Motor neuron (in vitro differentiated cells): ENCODE measurements around the gene FOXN3. TPM values are rescaled to one million over a fixed set of nuclear protein-coding genes. Genes with fewer than 3 reads are reported as not detected.

ENCODE experiments used
- ATAC-seq, 8 experiments: fragments of 200-7000 bp; cut with Tn5 transposase; replicated peaks in 6 of 8; 2 replicates each; pipeline ENCODE4 v1.8.0; 2021; ENCODE audit warnings: mild to moderate bottlenecking in 8 of 8, moderate library complexity in 8 of 8
- H3K27ac ChIP-seq, 2 donors: fragments of 250-450 bp; sonication (Bioruptor Pico); 2 replicates each; pipeline ENCODE4 v1.9.0; 2021; ENCODE audit warnings: antibody characterized with exemption in 2 of 2, mild to moderate bottlenecking in 2 of 2, moderate library complexity in 1 of 2
- H3K4me1 ChIP-seq, 2 donors: fragments of 250-450 bp; sonication (Bioruptor Pico); replicated peaks in 1 of 2; 2 replicates each; pipeline ENCODE4 v1.6.1; 2021; ENCODE audit warnings: antibody characterized with exemption in 2 of 2, mild to moderate bottlenecking in 2 of 2, moderate library complexity in 1 of 2
- H3K4me3 ChIP-seq, 5 donors: fragments of 250-450 bp; sonication (Bioruptor Pico); 2 replicates each; pipeline ENCODE4 v1.9.0; 2021; ENCODE audit warnings: antibody characterized with exemption in 5 of 5, mild to moderate bottlenecking in 5 of 5, moderate library complexity in 4 of 5
- WGBS, 10 experiments: fragments of 450-650 bp; shearing (Covaris generic); methylation state at CpG; one replicate each; pipeline ENCODE4 v1.0.0; 2022; 5-methylcytosine and 5-hydroxymethylcytosine counted together
- in situ Hi-C, 9 experiments: fragments of 400-800 bp; cut with MboI; loops; one replicate each; pipeline ENCODE4 v1.15.0; 2021; ENCODE audit warnings: low sequenced_read_pairs in 9 of 9, low pct_unique_long_range_greater_than_20kb in 2 of 9; ENCODE audit not compliant: unreplicated experiment in 9 of 9
- total RNA-seq, 8 experiments: library from RNA; unstranded; fragments of 300-600 nt; gene quantifications; 2 replicates each; pipeline versions ENCODE4 v1.2.3 to v1.2.4, GENCODE V29; 2022

The FOXN3 gene
- total RNA-seq, 8 experiments from 2014 or later: 20.2 to 75.8 (median 26.8) TPM

- Histone ChIP-seq H3K27ac (no peak overlapping the region), H3K4me3 (no peak overlapping the region), H3K4me1 (peaks cover 3 to 4% of the 10 kb centered on the region in 2 donors)
- in situ Hi-C loops: no loop called here
- WGBS, 10 experiments: 50 to 100% (median 70%) methylated on average over 1 to 12 of the region's 12 CpGs; no CpG with 5 or more reads in 1 of the 10 experiments
- peak in 5 of 8 experiments; percentile 81 to 91 (median 87) for ATAC-seq
These were observed 218.3 kb downstream of the FOXN3 start for GRCh38 chr14:89198544-89199329.

- no peak for ATAC-seq
- Histone ChIP-seq H3K27ac (no peak overlapping the region), H3K4me3 (no peak overlapping the region), H3K4me1 (peaks cover 3 to 4% of the 10 kb centered on the region in 2 donors)
- in situ Hi-C loops: no loop called here
- 67 to 100% (median 95%) methylated on average over 2 to 4 of the region's 4 CpGs; no CpG with 5 or more reads in 5 of the 10 experiments for WGBS, 10 experiments
These were observed 219.4 kb downstream of the FOXN3 start for GRCh38 chr14:89197623-89198022.

GRCh38 chr14:89196545-89196944 is 220.5 kb downstream of the FOXN3 start:
- in situ Hi-C loops: no loop called here
- peaks cover 5 to 6% of the 10 kb centered on the region in 2 donors for H3K4me1 ChIP-seq
- WGBS, 10 experiments: 72 to 100% (median 100%) methylated on average over 1 to 3 of the region's 3 CpGs; no CpG with 5 or more reads in 3 of the 10 experiments
- ATAC-seq: no peak
- no peak overlapping the region for H3K4me3 ChIP-seq
- no peak overlapping the region for H3K27ac ChIP-seq

DNA sequence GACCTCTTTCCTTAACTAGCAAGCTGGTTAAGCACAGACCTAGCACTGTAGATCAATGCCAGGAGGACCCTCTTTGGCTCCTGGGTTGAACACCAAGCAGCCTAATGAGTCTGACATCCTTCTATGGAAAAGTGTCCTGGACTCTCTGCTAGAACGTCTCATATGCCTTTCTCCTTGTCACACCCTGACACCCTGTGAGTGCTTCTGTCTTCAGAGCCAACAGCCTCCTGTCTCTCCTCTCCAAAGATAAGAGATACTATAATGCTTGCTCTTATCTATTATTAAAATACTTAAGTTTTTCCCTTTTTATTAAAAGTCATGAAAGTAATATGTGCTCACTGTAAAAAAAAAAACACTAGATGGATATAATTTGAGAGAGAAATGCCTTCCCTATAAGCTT is 222.7 kb downstream of the FOXN3 start:
- Histone ChIP-seq H3K27ac (no peak overlapping the region), H3K4me3 (no peak overlapping the region), H3K4me1 (peaks cover 17 to 18% of the 10 kb centered on the region in 2 donors)
- ATAC-seq: peak in 1 of 8 experiments; percentile 45
- in situ Hi-C loops: no loop called here
- 0 to 100% (median 54%) methylated on average over 1 of the region's 1 CpG; no CpG with 5 or more reads in 2 of the 10 experiments for WGBS, 10 experiments

DNA sequence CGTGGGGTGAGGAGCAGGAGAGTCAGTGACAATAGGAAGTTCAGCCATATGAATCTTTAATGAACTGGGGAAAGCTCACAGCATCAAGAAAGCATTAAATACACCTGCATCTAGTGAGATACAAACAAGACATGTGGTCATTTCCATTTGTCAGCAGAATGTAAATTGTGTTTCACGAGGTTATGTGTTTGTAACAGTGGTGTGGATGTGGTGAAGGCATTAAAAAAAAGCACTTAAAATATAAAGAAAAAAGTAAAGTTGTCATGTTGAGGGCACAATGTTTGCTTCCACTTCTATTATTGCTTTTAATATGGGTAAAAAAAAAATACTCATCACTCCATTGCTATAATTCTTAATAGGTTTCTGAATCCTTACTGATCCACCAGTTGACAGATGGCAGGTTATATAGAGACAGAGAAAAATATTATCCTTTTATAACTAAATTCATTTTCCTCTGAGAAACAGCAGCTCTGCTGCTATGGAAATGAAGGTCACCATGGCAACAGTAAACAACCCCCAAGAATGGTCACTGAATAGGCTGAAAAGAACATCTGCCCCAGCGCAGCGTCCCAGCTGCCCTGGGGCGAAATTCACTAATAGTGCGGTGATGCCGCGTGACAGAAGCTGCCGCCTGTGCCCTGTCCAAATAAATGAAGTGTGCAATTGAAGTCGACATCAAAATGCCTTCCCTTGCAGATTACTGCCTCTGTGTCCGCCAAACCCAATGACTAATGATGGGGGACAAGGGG is 226.1 kb downstream of the FOXN3 start:
- in situ Hi-C loops: no loop called here
- 0 to 100% (median 23%) methylated on average over 1 to 11 of the region's 11 CpGs for WGBS, 10 experiments

GRCh38 chr14:89188492-89188891 is 228.5 kb downstream of the FOXN3 start:
- in situ Hi-C loops: no loop called here
- Histone ChIP-seq H3K4me1 (peaks cover 22 to 30% of the 10 kb centered on the region in 2 donors), H3K27ac (no peak overlapping the region), H3K4me3 (no peak overlapping the region)
- no peak for ATAC-seq
- 57 to 100% (median 97%) methylated on average over 1 to 3 of the region's 3 CpGs; no CpG with 5 or more reads in 1 of the 10 experiments for WGBS, 10 experiments

More for the DNA sequence above, 226.1 kb downstream of the FOXN3 start:
- H3K4me1 ChIP-seq: peaks cover 22 to 30% of the 10 kb centered on the region in 2 donors
- ATAC-seq: peak in 6 of 8 experiments; percentile 61 to 97 (median 94)
- no peak overlapping the region for H3K4me3 ChIP-seq
- no peak overlapping the region for H3K27ac ChIP-seq

- in situ Hi-C loops: no loop called here
- Histone ChIP-seq H3K4me3 (no peak overlapping the region), H3K4me1 (peaks cover 22 to 30% of the 10 kb centered on the region in 2 donors), H3K27ac (no peak overlapping the region)
- WGBS, 10 experiments: 80 to 100% (median 92%) methylated on average over 1 to 5 of the region's 6 CpGs; no CpG with 5 or more reads in 1 of the 10 experiments
- ATAC-seq: no peak
These were observed 229.5 kb downstream of the FOXN3 start for GRCh38 chr14:89187501-89187900.

- ATAC-seq: peak in 4 of 8 experiments; percentile 10 to 41 (median 26)
- no peak overlapping the region for H3K4me3 ChIP-seq
- in situ Hi-C loops: no loop called here
- peaks cover 22 to 30% of the 10 kb centered on the region in 2 donors for H3K4me1 ChIP-seq
- WGBS, 10 experiments: 85 to 100% (median 100%) methylated on average over 2 to 4 of the region's 7 CpGs; no CpG with 5 or more reads in 7 of the 10 experiments
- H3K27ac ChIP-seq: no peak overlapping the region
These were observed 230.1 kb downstream of the FOXN3 start for GRCh38 chr14:89186856-89187376.

- no peak overlapping the region for H3K27ac ChIP-seq
- H3K4me3 ChIP-seq: no peak overlapping the region
- in situ Hi-C loops: no loop called here
- WGBS, 10 experiments: 20 to 100% (median 83%) methylated on average over 1 to 7 of the region's 13 CpGs; no CpG with 5 or more reads in 1 of the 10 experiments
- ATAC-seq: peak in 4 of 8 experiments; percentile 8 to 90 (median 58)
- H3K4me1 ChIP-seq: peaks cover 17 to 25% of the 10 kb centered on the region in 2 donors
These were observed 230.8 kb downstream of the FOXN3 start for GRCh38 chr14:89185919-89186855.

- in situ Hi-C loops: no loop called here
These were observed 232.1 kb downstream of the FOXN3 start for GRCh38 chr14:89184952-89185351.

DNA sequence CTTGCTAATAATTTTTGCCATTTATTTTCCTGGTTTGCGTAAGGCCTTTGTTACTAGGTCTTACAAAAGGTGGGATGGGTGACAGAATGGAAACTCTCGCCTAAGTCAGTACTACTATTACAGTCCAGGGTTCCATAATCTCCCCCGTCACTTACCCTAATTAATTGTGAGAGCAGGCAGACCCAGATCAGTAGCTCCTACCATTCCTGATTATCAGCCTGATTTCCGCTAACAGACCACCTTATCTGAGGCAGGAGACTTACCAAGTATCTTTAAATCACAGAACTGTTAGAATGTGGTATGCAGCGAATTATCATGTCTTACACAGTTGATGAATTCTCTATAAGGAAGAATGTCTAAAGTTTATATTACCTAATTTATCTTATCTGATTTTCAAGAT is 234.7 kb downstream of the FOXN3 start:
- WGBS, 10 experiments: 89 to 100% (median 95%) methylated on average over 1 to 5 of the region's 5 CpGs; no CpG with 5 or more reads in 1 of the 10 experiments
- Histone ChIP-seq H3K4me1 (peaks cover 10 to 14% of the 10 kb centered on the region in 2 donors), H3K27ac (no peak overlapping the region), H3K4me3 (no peak overlapping the region)
- in situ Hi-C loops: no loop called here
- no peak for ATAC-seq

More at GRCh38 chr14:89184952-89185351, 232.1 kb downstream of the FOXN3 start:
- no peak overlapping the region for H3K4me3 ChIP-seq
- ATAC-seq: no peak
- H3K4me1 ChIP-seq: peaks cover 10 to 15% of the 10 kb centered on the region in 2 donors
- WGBS, 10 experiments: 40 to 100% (median 80%) methylated on average over 1 to 4 of the region's 4 CpGs; no CpG with 5 or more reads in 2 of the 10 experiments
- H3K27ac ChIP-seq: no peak overlapping the region

- Histone ChIP-seq H3K4me1 (peaks cover 0 to 4% of the 10 kb centered on the region in 2 donors), H3K27ac (no peak overlapping the region), H3K4me3 (no peak overlapping the region)
- no peak for ATAC-seq
- WGBS, 10 experiments: 90 to 100% (median 93%) methylated on average over 2 to 8 of the region's 14 CpGs; no CpG with 5 or more reads in 5 of the 10 experiments
- in situ Hi-C loops: no loop called here
These were observed 236.5 kb downstream of the FOXN3 start for GRCh38 chr14:89180546-89180945.
